HepG2 (cell line): ENCODE measurements around the gene CRLF1. TPM values are rescaled to one million over a fixed set of nuclear protein-coding genes. Genes with fewer than 3 reads are reported as not detected.
A peak's percentile ranks its signal among the peaks of the same experiment; 100 is the strongest.

ENCODE experiments used
- CHD2 ChIP-seq: IDR thresholded peaks from 2 replicates; pipeline ENCODE4 v1.6.1; 2011; ENCODE audit warnings: low read depth, low read length, improper control_type of control experiment
- ELF4 ChIP-seq: sonication (generic); formaldehyde crosslinking; IDR thresholded peaks from 2 replicates; pipeline ENCODE4 v1.5.0; 2020; ENCODE audit warnings: missing genetic modification reagents, mild to moderate bottlenecking, moderate library complexity, borderline replicate concordance
- ESRRA ChIP-seq: sonication (generic); formaldehyde crosslinking; IDR thresholded peaks from 2 replicates; pipeline ENCODE4 v1.5.1; 2020; ENCODE audit warnings: mild to moderate bottlenecking, low read depth, missing genetic modification reagents
- FOXK1 ChIP-seq: sonication (generic); formaldehyde crosslinking; IDR thresholded peaks from 2 replicates; pipeline ENCODE4 v1.4.0; 2020; ENCODE audit warnings: low read depth, missing genetic modification reagents, borderline replicate concordance
- HINFP ChIP-seq: sonication (generic); formaldehyde crosslinking; IDR thresholded peaks from 2 replicates; pipeline ENCODE4 v1.4.0; 2020; ENCODE audit warnings: low read depth, mild to moderate bottlenecking, missing genetic modification reagents
- NFE2 ChIP-seq: sonication (generic); formaldehyde crosslinking; IDR thresholded peaks from 2 replicates; pipeline ENCODE4 v1.4.0; 2020; ENCODE audit warnings: missing genetic modification reagents
- NFIC ChIP-seq: IDR thresholded peaks from 2 replicates; pipeline ENCODE4 v1.6.1; 2012; ENCODE audit warnings: mild to moderate bottlenecking, low read length, inconsistent platforms
- NR1H2 ChIP-seq: sonication (generic); formaldehyde crosslinking; IDR thresholded peaks from 2 replicates; pipeline ENCODE4 v1.8.1; 2022; ENCODE audit warnings: low read depth, missing genetic modification reagents, borderline replicate concordance
- RFXAP ChIP-seq: sonication (generic); formaldehyde crosslinking; IDR thresholded peaks from 2 replicates; pipeline ENCODE4 v1.4.0; 2020; ENCODE audit warnings: missing genetic modification reagents, borderline replicate concordance
- TAF1 ChIP-seq: sonication (generic); formaldehyde crosslinking; IDR thresholded peaks from 2 replicates; pipeline ENCODE4 v1.4.0; 2020; ENCODE audit warnings: missing genetic modification reagents
- ZBTB38 ChIP-seq: sonication (generic); formaldehyde crosslinking; IDR thresholded peaks from 2 replicates; pipeline ENCODE4 v1.5.1; 2020; ENCODE audit warnings: mild to moderate bottlenecking, missing genetic modification reagents
- ZFP37 ChIP-seq: sonication (generic); formaldehyde crosslinking; IDR thresholded peaks from 2 replicates; pipeline ENCODE4 v1.4.0; 2020; ENCODE audit warnings: missing genetic modification reagents, borderline replicate concordance
- ZNF121 ChIP-seq: sonication (generic); formaldehyde crosslinking; IDR thresholded peaks from 2 replicates; pipeline ENCODE4 v1.5.0; 2020; ENCODE audit warnings: mild to moderate bottlenecking, missing genetic modification reagents
- ZNF124 ChIP-seq: sonication (generic); formaldehyde crosslinking; IDR thresholded peaks from 2 replicates; pipeline ENCODE4 v1.4.0; 2020; ENCODE audit warnings: missing genetic modification reagents
- ZNF512 ChIP-seq: sonication (generic); formaldehyde crosslinking; IDR thresholded peaks from 2 replicates; pipeline ENCODE4 v1.4.0; 2020; ENCODE audit warnings: mild to moderate bottlenecking, missing genetic modification reagents
- ZNF569 ChIP-seq: sonication (generic); formaldehyde crosslinking; IDR thresholded peaks from 2 replicates; pipeline ENCODE4 v1.5.0; 2020; ENCODE audit warnings: mild to moderate bottlenecking, missing genetic modification reagents, moderate library complexity, borderline replicate concordance
- polyA plus RNA-seq, 8 experiments: library from polyadenylated mRNA; depleted of rRNA in 3 of 8; stranded (reverse) in 7 of 8; unstranded in 1 of 8; fragments of >200 nt; fragmentation: Illumina TruSeq in 4 of 8; extraction: Trizol in 4 of 8; gene quantifications; 2 replicates each; pipeline versions ENCODE4 v1.2.1 to v1.2.3, GENCODE V29; 2011 to 2016; ENCODE audit warnings: low read depth in 4 of 8, missing spikeins in 1 of 8, mixed read lengths in 1 of 8; ENCODE audit not compliant: insufficient read depth in 1 of 8
- total RNA-seq, 5 experiments: library from RNA; depleted of rRNA; stranded (reverse); fragments of >200 nt; fragmentation: Illumina TruSeq; extraction: Trizol; gene quantifications; 2 replicates each; pipeline ENCODE4 v1.2.3, GENCODE V29; 2016; ENCODE audit warnings: low read depth in 1 of 5
- TF ChIP-seq, protein P1 (sequence below): sonication (generic); formaldehyde crosslinking; IDR thresholded peaks from 2 replicates; pipeline ENCODE4 v1.9.0; 2021; ENCODE audit warnings: missing genetic modification reagents, borderline replicate concordance
- TF ChIP-seq, protein P2 (sequence below): sonication (generic); formaldehyde crosslinking; IDR thresholded peaks from 2 replicates; pipeline ENCODE4 v1.4.0; 2020; ENCODE audit warnings: missing genetic modification reagents
- TF ChIP-seq, protein P3 (sequence below): sonication (generic); formaldehyde crosslinking; IDR thresholded peaks from 2 replicates; pipeline ENCODE4 v1.5.0; 2020; ENCODE audit warnings: missing genetic modification reagents, mild to moderate bottlenecking, borderline replicate concordance
- TF ChIP-seq, protein P4 (sequence below): IDR thresholded peaks from 2 replicates; pipeline ENCODE4 v1.6.1; 2012; ENCODE audit warnings: inconsistent platforms

Gene CRLF1
- total and polyA plus RNA-seq, 2 of the 13 experiments (the other 11 are each of a cell fraction or from before 2014, with no cell fraction given) = 217 to 296 TPM

DNA sequence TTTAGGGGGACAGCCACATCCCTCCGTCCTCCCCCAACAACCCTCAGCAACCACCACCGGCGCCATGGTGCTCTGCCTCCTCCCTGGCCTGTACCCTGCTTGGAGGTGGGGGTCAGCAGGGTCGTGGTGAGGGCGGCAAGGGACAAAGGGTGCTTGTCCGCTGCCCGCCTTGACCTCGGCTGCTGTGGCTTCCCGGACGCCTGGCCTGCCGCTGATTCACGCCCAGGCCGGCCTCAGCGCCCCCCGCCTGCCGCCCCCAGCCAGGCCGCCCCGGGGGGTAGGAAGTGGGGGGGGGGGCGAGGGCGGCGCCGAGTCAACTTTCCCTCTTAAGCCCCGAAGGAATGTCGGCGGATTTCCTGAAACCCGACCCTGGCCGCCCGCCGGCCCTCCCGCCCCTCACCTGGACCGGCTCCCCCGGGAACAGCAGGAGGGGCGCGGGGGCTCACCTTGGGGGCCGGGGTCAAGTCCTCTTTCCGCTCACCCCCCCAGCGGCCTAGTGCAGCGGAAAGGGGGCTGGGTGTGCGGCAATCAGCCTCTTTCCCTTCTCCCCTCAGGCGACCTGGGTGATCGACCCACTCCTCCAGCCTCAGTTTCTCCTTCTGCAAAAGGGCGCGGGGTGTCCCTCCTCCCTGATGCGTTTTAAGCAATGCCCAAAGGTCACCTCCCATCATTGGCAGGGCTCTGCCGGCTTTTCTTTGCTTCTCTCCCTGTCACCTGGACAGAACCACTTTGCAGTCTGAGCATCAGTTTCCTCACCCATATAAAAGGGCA, 4.1 kb upstream of the CRLF1 start (continued):
- TF ChIP-seq, protein P1, sequence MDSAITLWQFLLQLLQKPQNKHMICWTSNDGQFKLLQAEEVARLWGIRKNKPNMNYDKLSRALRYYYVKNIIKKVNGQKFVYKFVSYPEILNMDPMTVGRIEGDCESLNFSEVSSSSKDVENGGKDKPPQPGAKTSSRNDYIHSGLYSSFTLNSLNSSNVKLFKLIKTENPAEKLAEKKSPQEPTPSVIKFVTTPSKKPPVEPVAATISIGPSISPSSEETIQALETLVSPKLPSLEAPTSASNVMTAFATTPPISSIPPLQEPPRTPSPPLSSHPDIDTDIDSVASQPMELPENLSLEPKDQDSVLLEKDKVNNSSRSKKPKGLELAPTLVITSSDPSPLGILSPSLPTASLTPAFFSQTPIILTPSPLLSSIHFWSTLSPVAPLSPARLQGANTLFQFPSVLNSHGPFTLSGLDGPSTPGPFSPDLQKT = peak; percentile 66; the same call in 1 of the 2 replicates
- peak; percentile 56; the same call in 1 of the 2 replicates for TF ChIP-seq ESRRA
- no peak for TF ChIP-seq ZNF121 (CRISPR knock-in tag)
- no peak for TF ChIP-seq NR1H2
- no peak for TF ChIP-seq CHD2
- no peak for TF ChIP-seq NFE2 (CRISPR knock-in tag)
- TF ChIP-seq, protein P2, sequence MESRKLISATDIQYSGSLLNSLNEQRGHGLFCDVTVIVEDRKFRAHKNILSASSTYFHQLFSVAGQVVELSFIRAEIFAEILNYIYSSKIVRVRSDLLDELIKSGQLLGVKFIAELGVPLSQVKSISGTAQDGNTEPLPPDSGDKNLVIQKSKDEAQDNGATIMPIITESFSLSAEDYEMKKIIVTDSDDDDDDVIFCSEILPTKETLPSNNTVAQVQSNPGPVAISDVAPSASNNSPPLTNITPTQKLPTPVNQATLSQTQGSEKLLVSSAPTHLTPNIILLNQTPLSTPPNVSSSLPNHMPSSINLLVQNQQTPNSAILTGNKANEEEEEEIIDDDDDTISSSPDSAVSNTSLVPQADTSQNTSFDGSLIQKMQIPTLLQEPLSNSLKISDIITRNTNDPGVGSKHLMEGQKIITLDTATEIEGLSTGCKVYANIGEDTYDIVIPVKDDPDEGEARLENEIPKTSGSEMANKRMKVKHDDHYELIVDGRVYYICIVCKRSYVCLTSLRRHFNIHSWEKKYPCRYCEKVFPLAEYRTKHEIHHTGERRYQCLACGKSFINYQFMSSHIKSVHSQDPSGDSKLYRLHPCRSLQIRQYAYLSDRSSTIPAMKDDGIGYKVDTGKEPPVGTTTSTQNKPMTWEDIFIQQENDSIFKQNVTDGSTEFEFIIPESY (CRISPR knock-in tag) = no peak; the same call in 1 of the 2 replicates
- TF ChIP-seq RFXAP = peak; percentile 40; the same call in 1 of the 2 replicates
- peak; percentile 6; the same call in 1 of the 2 replicates for TF ChIP-seq TAF1 (CRISPR knock-in tag)
- no peak for TF ChIP-seq ELF4 (CRISPR knock-in tag)
- TF ChIP-seq, protein P3, sequence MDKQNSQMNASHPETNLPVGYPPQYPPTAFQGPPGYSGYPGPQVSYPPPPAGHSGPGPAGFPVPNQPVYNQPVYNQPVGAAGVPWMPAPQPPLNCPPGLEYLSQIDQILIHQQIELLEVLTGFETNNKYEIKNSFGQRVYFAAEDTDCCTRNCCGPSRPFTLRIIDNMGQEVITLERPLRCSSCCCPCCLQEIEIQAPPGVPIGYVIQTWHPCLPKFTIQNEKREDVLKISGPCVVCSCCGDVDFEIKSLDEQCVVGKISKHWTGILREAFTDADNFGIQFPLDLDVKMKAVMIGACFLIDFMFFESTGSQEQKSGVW (CRISPR knock-in tag) = no peak
- TF ChIP-seq ZNF512 (CRISPR knock-in tag) = no peak
- no peak for TF ChIP-seq NFIC
- TF ChIP-seq ZNF569 (CRISPR knock-in tag) = no peak
- TF ChIP-seq, protein P4, sequence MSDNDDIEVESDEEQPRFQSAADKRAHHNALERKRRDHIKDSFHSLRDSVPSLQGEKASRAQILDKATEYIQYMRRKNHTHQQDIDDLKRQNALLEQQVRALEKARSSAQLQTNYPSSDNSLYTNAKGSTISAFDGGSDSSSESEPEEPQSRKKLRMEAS = peak; percentile 67
- TF ChIP-seq ZBTB38 = peak; percentile 49; the same call in 1 of the 2 replicates
- peak; percentile 33; the same call in 1 of the 2 replicates for TF ChIP-seq HINFP (CRISPR knock-in tag)
- peak; percentile 33; the same call in 1 of the 2 replicates for TF ChIP-seq FOXK1 (CRISPR knock-in tag)
- no peak for TF ChIP-seq ZFP37 (CRISPR knock-in tag)
- no peak for TF ChIP-seq ZNF124 (CRISPR knock-in tag)
